ENCODE data around the gene SBF2.

- TF ChIP-seq REST (IDR thresholded peaks at IDR 0.05; ENCODE audit: borderline replicate concordance) (no peak), CTCF (IDR thresholded peaks at IDR 0.05; ENCODE audit: poor library complexity, severe bottlenecking) (no peak), TAF1 (IDR thresholded peaks at IDR 0.05; ENCODE audit: low read depth) (no peak), EZH2 (IDR thresholded peaks at IDR 0.05; ENCODE audit: borderline replicate concordance, insufficient read depth, low read length, poor library complexity, severe bottlenecking) (no peak), MXI1 (conservative IDR thresholded peaks at IDR 0.05; ENCODE audit: poor library complexity, severe bottlenecking) (no peak), EP300 (conservative IDR thresholded peaks at IDR 0.05; ENCODE audit: poor library complexity, severe bottlenecking) (no peak), POLR2AphosphoS5 (IDR thresholded peaks at IDR 0.05) (no peak)
Observed at GRCh38 chr11:9754010-9754471, 540.0 kb downstream of the SBF2 start.
